Right lobe of liver (tissue), 4 donors: Measurements from ENCODE around the gene DNAH17.

ENCODE experiments used
- CTCF ChIP-seq, 4 donors: fragments of 200-600 bp in 3 of 4; fragments of 450-650 bp in 1 of 4; IDR thresholded peaks; one replicate each; pipeline versions ENCODE4 v1.5.1 to v1.8.0; 2016 to 2022; ENCODE audit warnings: antibody characterized with exemption in 4 of 4, mild to moderate bottlenecking in 2 of 4
- POLR2A ChIP-seq: fragments of 450-650 bp; IDR thresholded peaks from one replicate; pipeline ENCODE4 v1.6.1; 2017; ENCODE audit warnings: antibody characterized with exemption, mild to moderate bottlenecking
- donor health status: DM: no; HTN: no; CAD: no.
- donor health status: DM: no; HTN: no; CAD: no.
- donor health status: DM: no; HTN: yes; CAD: no.

- TF ChIP-seq POLR2A (no peak), CTCF (IDR thresholded peaks at IDR 0.05) (no peak)
These were observed 50.8 kb downstream of the DNAH17 start for GRCh38 chr17:78526231-78527025.
